GM12878 (cell line): ENCODE measurements around the gene ARRDC4. TPM values are rescaled to one million over a fixed set of nuclear protein-coding genes. Genes with fewer than 3 reads are reported as not detected.

Experiments
- ATAC-seq: fragments of 200-7000 bp; cut with Tn5 transposase; 3 replicates; pipeline ENCODE4 v1.9.1; 2020; ENCODE audit warnings: mild to moderate bottlenecking, moderate library complexity
- BruUV-seq: library from RNA; stranded (reverse); fragments of 400-500 nt; replicated peaks from 2 replicates; lab custom pipeline; 2021; lab: Mats Ljungman, UMichigan
- CTCF ChIA-PET: fragments of 300-600 bp; sonication (Branson Sonifier 250); formaldehyde crosslinking; extraction: SDS; loops from one replicate; lab custom pipeline; 2021; ENCODE audit warnings: inconsistent platforms; lab: Yijun Ruan, JAX
- POLR2A ChIA-PET: fragments of 350-600 bp; formaldehyde crosslinking; extraction: SDS; loops from one replicate; lab custom pipeline; 2021; ENCODE audit warnings: inconsistent platforms; lab: Charles Lee
- RAD21 ChIA-PET: fragments of 300-600 bp; sonication (Branson Sonifier 250); formaldehyde crosslinking; loops from one replicate; lab custom pipeline; 2023; ENCODE audit warnings: antibody characterized with exemption; ENCODE audit not compliant: unreplicated experiment; lab: Charles Lee
- SMC1A ChIA-PET: fragments of 300-600 bp; sonication (Branson Sonifier 250); formaldehyde crosslinking; loops from one replicate; lab custom pipeline; 2023; ENCODE audit not compliant: unreplicated experiment, uncharacterized antibody; lab: Charles Lee
- DNase-seq: peaks from one replicate; pipeline ENCODE4 v3.0.0-alpha.2; 2011; ENCODE audit warnings: low read depth, low spot score
- FAIRE-seq: peaks from 3 replicates; lab custom pipeline; 2011; peaks lifted over from hg19 to GRCh38; lab: Jason Lieb, UNC
- H2AFZ ChIP-seq: 2 replicates; pipeline ENCODE4 v1.6.0; 2011; ENCODE audit warnings: low read depth, low read length, control low read depth; ENCODE audit not compliant: control insufficient read depth
- H3K27ac ChIP-seq: 2 replicates; pipeline ENCODE4 v1.5.1; 2011; ENCODE audit warnings: control low read depth; ENCODE audit not compliant: control insufficient read depth, insufficient read depth
- H3K27me3 ChIP-seq, 2 experiments: replicated peaks in 1 of 2; 2 replicates each; pipeline versions ENCODE4 v1.6.0 to v1.6.1; 2011; ENCODE audit warnings: low read length in 1 of 2; ENCODE audit not compliant: control insufficient read depth in 2 of 2, insufficient read depth in 2 of 2
- H3K36me3 ChIP-seq, 2 experiments: 2 replicates each; pipeline ENCODE4 v1.5.1; 2011; ENCODE audit warnings: low read length in 1 of 2; ENCODE audit not compliant: control insufficient read depth in 2 of 2, insufficient read depth in 2 of 2
- H3K4me1 ChIP-seq: 2 replicates; pipeline ENCODE4 v1.6.1; 2011; ENCODE audit warnings: mild to moderate bottlenecking, low read length, moderate library complexity, mixed read lengths; ENCODE audit not compliant: control insufficient read depth, insufficient read depth
- H3K4me2 ChIP-seq: 2 replicates; pipeline ENCODE4 v1.6.0; 2011; ENCODE audit warnings: control low read depth; ENCODE audit not compliant: control insufficient read depth, insufficient read depth
- H3K4me3 ChIP-seq: fragments of 200-600 bp; sonication (generic); 2 replicates; pipeline ENCODE4 v1.5.1; 2016
- H3K79me2 ChIP-seq: 2 replicates; pipeline ENCODE4 v1.6.0; 2011; ENCODE audit warnings: low read length; ENCODE audit not compliant: control insufficient read depth, insufficient read depth
- H3K9ac ChIP-seq: 2 replicates; pipeline ENCODE4 v1.8.0; 2011; ENCODE audit warnings: low read length, control low read depth, mixed read lengths; ENCODE audit not compliant: control insufficient read depth, insufficient read depth
- H3K9me3 ChIP-seq: replicated peaks from 3 replicates; pipeline ENCODE4 v1.5.1; 2011; ENCODE audit warnings: mild to moderate bottlenecking, low read length; ENCODE audit not compliant: control insufficient read depth, insufficient read depth
- H4K20me1 ChIP-seq: 2 replicates; pipeline ENCODE4 v1.6.0; 2011; ENCODE audit not compliant: control insufficient read depth, insufficient read depth
- POLR2AphosphoS5 ChIP-seq: IDR thresholded peaks from 2 replicates; pipeline ENCODE4 v1.6.1; 2011; ENCODE audit warnings: mild to moderate bottlenecking, low read length, inconsistent platforms
- RFX5 ChIP-seq: IDR thresholded peaks from 2 replicates; pipeline ENCODE4 v1.6.1; 2011; ENCODE audit warnings: low read depth, low read length, improper control_type of control experiment
- YY1 ChIP-seq: IDR thresholded peaks from 2 replicates; pipeline ENCODE4 v1.6.1; 2011; ENCODE audit warnings: low read depth, mild to moderate bottlenecking, low read length
- WGBS: methylation state at CpG from one replicate; pipeline ENCODE4 v1.1.6; 2016; ENCODE audit warnings: low lambda C conversion rate; ENCODE audit not compliant: insufficient replicate concordance, insufficient coverage; ENCODE audit errors: missing lambda C conversion rate; 5-methylcytosine and 5-hydroxymethylcytosine counted together
- in situ Hi-C: fragments of 300-500 bp; cut with MboI; formaldehyde crosslinking; loops from 9 replicates; pipeline ENCODE4 v1.14.3; 2018; ENCODE audit warnings: mixed read lengths
- intact Hi-C: fragments of 100-400 bp; cut with micrococcal nuclease; formaldehyde crosslinking; loops from one replicate; pipeline ENCODE4 v1.14.2; 2022; ENCODE audit not compliant: unreplicated experiment
- polyA plus RNA-seq, 11 experiments: library from polyadenylated mRNA; depleted of rRNA in 4 of 11; unstranded in 6 of 11; stranded (reverse) in 5 of 11; fragments of >200 nt; fragmentation: Nextera tagmentation in 4 of 11; fragmentation: Illumina TruSeq in 1 of 11; extraction: Ambion mirVana in 4 of 11; extraction: Trizol in 1 of 11; gene quantifications; 1 replicate in 1 of 11; 2 replicates in 10 of 11; pipeline versions ENCODE4 v1.2.1 to v1.2.3, GENCODE V29; 2011 to 2016; ENCODE audit warnings: inconsistent platforms in 2 of 11, missing spikeins in 2 of 11, low read depth in 1 of 11
- total RNA-seq, 4 experiments: library from RNA; depleted of rRNA in 3 of 4; stranded (reverse); fragments of >200 nt in 3 of 4; fragmentation: Illumina TruSeq in 1 of 4; extraction: Trizol in 1 of 4; gene quantifications; 2 replicates each; pipeline versions ENCODE4 v1.2.1 to v1.2.3, GENCODE V29; 2013 to 2021
- TF ChIP-seq, protein P1 (sequence below): IDR thresholded peaks from 2 replicates; pipeline ENCODE4 v1.6.1; 2012; ENCODE audit warnings: low read depth, low read length, improper control_type of control experiment
- TF ChIP-seq, protein P2 (sequence below): IDR thresholded peaks from 2 replicates; pipeline ENCODE4 v1.6.1; 2011; ENCODE audit warnings: borderline replicate concordance, low read depth, mild to moderate bottlenecking, moderate library complexity, mixed read lengths, low read length; ENCODE audit not compliant: insufficient read depth; ENCODE audit errors: extremely low read length
- TF ChIP-seq, protein P3 (sequence below): IDR thresholded peaks from 2 replicates; pipeline ENCODE4 v1.6.1; 2012; ENCODE audit warnings: improper control_type of control experiment, low read depth, low read length; ENCODE audit not compliant: insufficient replicate concordance

Gene ARRDC4
- total and polyA plus RNA-seq, 10 of the 15 experiments (the other 5 are each of a cell fraction or from before 2014, with no cell fraction given): 0.03 to 0.54 (median 0.07) TPM

DNA sequence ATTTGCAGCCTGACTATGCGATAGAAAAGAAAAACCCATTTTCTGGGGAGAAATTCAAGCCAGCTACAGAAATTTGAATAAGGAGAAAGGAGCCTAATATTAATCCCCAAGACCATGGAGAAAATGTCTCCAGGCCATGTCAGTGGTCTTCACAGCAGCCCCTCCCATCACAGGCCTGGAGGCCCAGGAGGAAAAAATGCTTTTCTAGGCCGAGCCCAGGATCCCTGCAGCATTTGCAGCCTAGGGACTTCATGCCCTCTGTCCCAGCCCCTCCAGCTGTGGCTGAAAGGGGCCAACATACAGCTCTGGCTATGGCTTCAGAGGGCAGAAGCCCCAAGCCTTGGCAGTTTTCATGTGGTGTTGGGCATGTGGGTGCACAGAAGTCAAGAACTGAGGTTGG is 26.3 kb downstream of the ARRDC4 start:
- Histone ChIP-seq H3K4me3 (no peak overlapping the region), H3K9me3 (no peaks in the 10 kb centered on the region), H3K9ac (no peak overlapping the region), H4K20me1 (no peaks in the 10 kb centered on the region), H3K36me3 (no peaks in the 10 kb centered on the region), H3K4me2 (no peak overlapping the region), H3K79me2 (no peaks in the 10 kb centered on the region), H2AFZ (no peak overlapping the region), H3K27me3 (no peaks in the 10 kb centered on the region), H3K27ac (no peak overlapping the region), H3K4me1 (no peaks in the 10 kb centered on the region)
- TF ChIP-seq, protein P1, sequence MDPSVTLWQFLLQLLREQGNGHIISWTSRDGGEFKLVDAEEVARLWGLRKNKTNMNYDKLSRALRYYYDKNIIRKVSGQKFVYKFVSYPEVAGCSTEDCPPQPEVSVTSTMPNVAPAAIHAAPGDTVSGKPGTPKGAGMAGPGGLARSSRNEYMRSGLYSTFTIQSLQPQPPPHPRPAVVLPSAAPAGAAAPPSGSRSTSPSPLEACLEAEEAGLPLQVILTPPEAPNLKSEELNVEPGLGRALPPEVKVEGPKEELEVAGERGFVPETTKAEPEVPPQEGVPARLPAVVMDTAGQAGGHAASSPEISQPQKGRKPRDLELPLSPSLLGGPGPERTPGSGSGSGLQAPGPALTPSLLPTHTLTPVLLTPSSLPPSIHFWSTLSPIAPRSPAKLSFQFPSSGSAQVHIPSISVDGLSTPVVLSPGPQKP: no peak
- TF ChIP-seq RFX5 (no peak), POLR2AphosphoS5 (no peak), YY1 (no peak)
- TF ChIP-seq, protein P2, sequence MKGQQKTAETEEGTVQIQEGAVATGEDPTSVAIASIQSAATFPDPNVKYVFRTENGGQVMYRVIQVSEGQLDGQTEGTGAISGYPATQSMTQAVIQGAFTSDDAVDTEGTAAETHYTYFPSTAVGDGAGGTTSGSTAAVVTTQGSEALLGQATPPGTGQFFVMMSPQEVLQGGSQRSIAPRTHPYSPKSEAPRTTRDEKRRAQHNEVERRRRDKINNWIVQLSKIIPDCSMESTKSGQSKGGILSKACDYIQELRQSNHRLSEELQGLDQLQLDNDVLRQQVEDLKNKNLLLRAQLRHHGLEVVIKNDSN: no peak
- TF ChIP-seq, protein P3, sequence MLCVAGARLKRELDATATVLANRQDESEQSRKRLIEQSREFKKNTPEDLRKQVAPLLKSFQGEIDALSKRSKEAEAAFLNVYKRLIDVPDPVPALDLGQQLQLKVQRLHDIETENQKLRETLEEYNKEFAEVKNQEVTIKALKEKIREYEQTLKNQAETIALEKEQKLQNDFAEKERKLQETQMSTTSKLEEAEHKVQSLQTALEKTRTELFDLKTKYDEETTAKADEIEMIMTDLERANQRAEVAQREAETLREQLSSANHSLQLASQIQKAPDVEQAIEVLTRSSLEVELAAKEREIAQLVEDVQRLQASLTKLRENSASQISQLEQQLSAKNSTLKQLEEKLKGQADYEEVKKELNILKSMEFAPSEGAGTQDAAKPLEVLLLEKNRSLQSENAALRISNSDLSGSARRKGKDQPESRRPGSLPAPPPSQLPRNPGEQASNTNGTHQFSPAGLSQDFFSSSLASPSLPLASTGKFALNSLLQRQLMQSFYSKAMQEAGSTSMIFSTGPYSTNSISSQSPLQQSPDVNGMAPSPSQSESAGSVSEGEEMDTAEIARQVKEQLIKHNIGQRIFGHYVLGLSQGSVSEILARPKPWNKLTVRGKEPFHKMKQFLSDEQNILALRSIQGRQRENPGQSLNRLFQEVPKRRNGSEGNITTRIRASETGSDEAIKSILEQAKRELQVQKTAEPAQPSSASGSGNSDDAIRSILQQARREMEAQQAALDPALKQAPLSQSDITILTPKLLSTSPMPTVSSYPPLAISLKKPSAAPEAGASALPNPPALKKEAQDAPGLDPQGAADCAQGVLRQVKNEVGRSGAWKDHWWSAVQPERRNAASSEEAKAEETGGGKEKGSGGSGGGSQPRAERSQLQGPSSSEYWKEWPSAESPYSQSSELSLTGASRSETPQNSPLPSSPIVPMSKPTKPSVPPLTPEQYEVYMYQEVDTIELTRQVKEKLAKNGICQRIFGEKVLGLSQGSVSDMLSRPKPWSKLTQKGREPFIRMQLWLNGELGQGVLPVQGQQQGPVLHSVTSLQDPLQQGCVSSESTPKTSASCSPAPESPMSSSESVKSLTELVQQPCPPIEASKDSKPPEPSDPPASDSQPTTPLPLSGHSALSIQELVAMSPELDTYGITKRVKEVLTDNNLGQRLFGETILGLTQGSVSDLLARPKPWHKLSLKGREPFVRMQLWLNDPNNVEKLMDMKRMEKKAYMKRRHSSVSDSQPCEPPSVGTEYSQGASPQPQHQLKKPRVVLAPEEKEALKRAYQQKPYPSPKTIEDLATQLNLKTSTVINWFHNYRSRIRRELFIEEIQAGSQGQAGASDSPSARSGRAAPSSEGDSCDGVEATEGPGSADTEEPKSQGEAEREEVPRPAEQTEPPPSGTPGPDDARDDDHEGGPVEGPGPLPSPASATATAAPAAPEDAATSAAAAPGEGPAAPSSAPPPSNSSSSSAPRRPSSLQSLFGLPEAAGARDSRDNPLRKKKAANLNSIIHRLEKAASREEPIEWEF: no peak
- in situ Hi-C loops (no loop called here), intact Hi-C loops (no loop called here)
- ATAC-seq (no peak), DNase-seq (no peak), FAIRE-seq (no peak)
- 50% methylated on average over 2 of the region's 2 CpGs for WGBS
- ChIA-PET CTCF (no interaction called here), POLR2A (no interaction called here), RAD21 (no interaction called here), SMC1A (no interaction called here)
- no TSS peak for BruUV-seq
